IPS-20b (cell line): ENCODE results near the gene SYMPK.

Experiments used
- H3K27ac ChIP-seq: one replicate; pipeline ENCODE4 v1.5.1; 2013; ENCODE audit warnings: low read length
- H3K27me3 ChIP-seq: 2 replicates; pipeline ENCODE4 v1.6.1; 2013; ENCODE audit warnings: mild to moderate bottlenecking, low read length, inconsistent platforms; ENCODE audit not compliant: insufficient read depth
- H3K36me3 ChIP-seq: 2 replicates; pipeline ENCODE4 v1.6.1; 2013; ENCODE audit warnings: low read depth, mild to moderate bottlenecking, inconsistent platforms, low read length, moderate library complexity; ENCODE audit not compliant: insufficient read depth
- H3K4me1 ChIP-seq: 2 replicates; pipeline ENCODE4 v1.6.1; 2013; ENCODE audit warnings: mild to moderate bottlenecking, control low read depth, inconsistent platforms, low read length, moderate library complexity; ENCODE audit not compliant: insufficient read depth
- H3K4me3 ChIP-seq: 2 replicates; pipeline ENCODE4 v1.5.1; 2013; ENCODE audit warnings: mild to moderate bottlenecking, low read length, inconsistent platforms
- H3K9ac ChIP-seq: 2 replicates; pipeline ENCODE4 v1.6.1; 2013; ENCODE audit warnings: low read depth, mild to moderate bottlenecking, inconsistent platforms, low read length, moderate library complexity
- H3K9me3 ChIP-seq: 2 replicates; pipeline ENCODE4 v1.6.1; 2013; ENCODE audit warnings: mild to moderate bottlenecking, low read depth, low read length, inconsistent platforms; ENCODE audit not compliant: insufficient read depth

SYMPK gene

GRCh38 chr19:45862271-45862563 is 730 bp downstream of the SYMPK start:
- H3K36me3 ChIP-seq = peaks cover 34% of the 10 kb centered on the region
- peaks cover 9% of the 10 kb centered on the region for H3K4me1 ChIP-seq
- H3K9ac ChIP-seq = peak overlapping the region; percentile 88
- H3K27ac ChIP-seq = peak overlapping the region; percentile 60
- peak overlapping the region; percentile 83 for H3K4me3 ChIP-seq
- peaks cover 22% of the 10 kb centered on the region for H3K27me3 ChIP-seq
- H3K9me3 ChIP-seq = no peaks in the 10 kb centered on the region

- peaks cover 34% of the 10 kb centered on the region for H3K36me3 ChIP-seq
- H3K9me3 ChIP-seq = no peaks in the 10 kb centered on the region
- H3K9ac ChIP-seq = no peak overlapping the region
- H3K4me3 ChIP-seq = no peak overlapping the region
- peaks cover 5% of the 10 kb centered on the region; the same call in 1 of the 2 replicates for H3K4me1 ChIP-seq
- H3K27me3 ChIP-seq = peaks cover 22% of the 10 kb centered on the region
- no peak overlapping the region for H3K27ac ChIP-seq
These were observed 2.3 kb downstream of the SYMPK start for GRCh38 chr19:45860359-45861259.

- Histone ChIP-seq H3K9ac (no peak overlapping the region), H3K9me3 (no peaks in the 10 kb centered on the region), H3K4me1 (no peaks in the 10 kb centered on the region), H3K27ac (no peak overlapping the region), H3K27me3 (no peaks in the 10 kb centered on the region), H3K4me3 (no peak overlapping the region), H3K36me3 (peaks cover 73% of the 10 kb centered on the region)
These were observed 8.7 kb downstream of the SYMPK start for GRCh38 chr19:45854167-45854778.

- Histone ChIP-seq H3K9me3 (no peaks in the 10 kb centered on the region), H3K4me1 (no peaks in the 10 kb centered on the region), H3K36me3 (peaks cover 73% of the 10 kb centered on the region), H3K9ac (no peak overlapping the region), H3K27ac (no peak overlapping the region), H3K4me3 (no peak overlapping the region), H3K27me3 (no peaks in the 10 kb centered on the region)
These were observed 10.0 kb downstream of the SYMPK start for GRCh38 chr19:45852983-45853382.

GRCh38 chr19:45852145-45852750 is 10.7 kb downstream of the SYMPK start:
- Histone ChIP-seq H3K36me3 (peaks cover 78% of the 10 kb centered on the region), H3K4me1 (no peaks in the 10 kb centered on the region), H3K27ac (no peak overlapping the region), H3K27me3 (no peaks in the 10 kb centered on the region), H3K9me3 (no peaks in the 10 kb centered on the region), H3K4me3 (no peak overlapping the region), H3K9ac (no peak overlapping the region)

GRCh38 chr19:45848922-45849321 is 14.0 kb downstream of the SYMPK start:
- H3K9ac ChIP-seq = no peak overlapping the region
- H3K4me1 ChIP-seq = no peaks in the 10 kb centered on the region
- peaks cover 99% of the 10 kb centered on the region for H3K36me3 ChIP-seq
- H3K4me3 ChIP-seq = no peak overlapping the region
- H3K27ac ChIP-seq = no peak overlapping the region
- no peaks in the 10 kb centered on the region for H3K9me3 ChIP-seq
- H3K27me3 ChIP-seq = no peaks in the 10 kb centered on the region

GRCh38 chr19:45847663-45848062 is 15.3 kb downstream of the SYMPK start:
- H3K27ac ChIP-seq = no peak overlapping the region
- H3K9ac ChIP-seq = no peak overlapping the region
- H3K9me3 ChIP-seq = no peaks in the 10 kb centered on the region
- H3K36me3 ChIP-seq = peaks cover 98% of the 10 kb centered on the region
- no peaks in the 10 kb centered on the region for H3K4me1 ChIP-seq
- H3K4me3 ChIP-seq = no peak overlapping the region
- no peaks in the 10 kb centered on the region for H3K27me3 ChIP-seq

- Histone ChIP-seq H3K4me1 (no peaks in the 10 kb centered on the region), H3K36me3 (peaks cover 98% of the 10 kb centered on the region), H3K9ac (no peak overlapping the region), H3K27ac (no peak overlapping the region), H3K9me3 (no peaks in the 10 kb centered on the region), H3K4me3 (no peak overlapping the region), H3K27me3 (no peaks in the 10 kb centered on the region)
These were observed 20.7 kb downstream of the SYMPK start for GRCh38 chr19:45842198-45842597.

- H3K9ac ChIP-seq = no peak overlapping the region
- no peaks in the 10 kb centered on the region for H3K27me3 ChIP-seq
- peaks cover 95% of the 10 kb centered on the region for H3K36me3 ChIP-seq
- H3K4me3 ChIP-seq = no peak overlapping the region
- H3K4me1 ChIP-seq = no peaks in the 10 kb centered on the region
- H3K27ac ChIP-seq = no peak overlapping the region
- H3K9me3 ChIP-seq = no peaks in the 10 kb centered on the region
These were observed 28.0 kb downstream of the SYMPK start for GRCh38 chr19:45834970-45835369.

GRCh38 chr19:45828945-45829344 is 34.0 kb downstream of the SYMPK start:
- H3K36me3 ChIP-seq = peaks cover 96% of the 10 kb centered on the region
- no peak overlapping the region for H3K9ac ChIP-seq
- no peak overlapping the region for H3K27ac ChIP-seq
- H3K9me3 ChIP-seq = no peaks in the 10 kb centered on the region
- no peaks in the 10 kb centered on the region for H3K4me1 ChIP-seq
- no peaks in the 10 kb centered on the region for H3K27me3 ChIP-seq
- H3K4me3 ChIP-seq = no peak overlapping the region

- no peaks in the 10 kb centered on the region for H3K27me3 ChIP-seq
- H3K36me3 ChIP-seq = peaks cover 97% of the 10 kb centered on the region
These were observed 34.4 kb downstream of the SYMPK start for GRCh38 chr19:45828523-45828922.

More at GRCh38 chr19:45828523-45828922, 34.4 kb downstream of the SYMPK start:
- no peak overlapping the region for H3K27ac ChIP-seq
- H3K9ac ChIP-seq = no peak overlapping the region
- no peaks in the 10 kb centered on the region for H3K9me3 ChIP-seq
- H3K4me1 ChIP-seq = no peaks in the 10 kb centered on the region
- H3K4me3 ChIP-seq = no peak overlapping the region
